Natural killer cell (primary cell): Measurements from ENCODE around the gene PPP1R15B. TPM values are rescaled to one million over a fixed set of nuclear protein-coding genes. Genes with fewer than 3 reads are reported as not detected.

Experiments
- ATAC-seq, 3 donors: fragments of 150-1000 bp in 2 of 3; fragments of 200-7000 bp in 1 of 3; cut with Tn5 transposase; 1 replicate in 1 of 3; 2 replicates in 2 of 3; pipeline ENCODE4 v1.10.0; 2021; ENCODE audit warnings: mild to moderate bottlenecking in 2 of 3, moderate library complexity in 2 of 3
- DNase-seq, 2 donors: peaks; one replicate each; pipeline versions ENCODE4 v3.0.0 to v3.0.0-alpha.2; 2013 to 2021; ENCODE audit warnings: mixed read lengths in 1 of 2
- H3K27ac ChIP-seq: one replicate; pipeline ENCODE4 v1.5.1; 2013; ENCODE audit warnings: mild to moderate bottlenecking, low read length
- H3K27me3 ChIP-seq: one replicate; pipeline ENCODE4 v1.6.1; 2013; ENCODE audit warnings: low read length; ENCODE audit not compliant: control insufficient read depth, insufficient read depth
- H3K36me3 ChIP-seq: one replicate; pipeline ENCODE4 v1.6.1; 2013; ENCODE audit warnings: low read length; ENCODE audit not compliant: control insufficient read depth, insufficient read depth
- H3K4me1 ChIP-seq: one replicate; pipeline ENCODE4 v1.6.1; 2013; ENCODE audit warnings: low read length; ENCODE audit not compliant: control insufficient read depth, insufficient read depth
- H3K4me3 ChIP-seq: one replicate; pipeline ENCODE4 v1.5.1; 2013; ENCODE audit warnings: low read length
- H3K9me3 ChIP-seq: one replicate; pipeline ENCODE4 v1.6.1; 2013; ENCODE audit warnings: low read length; ENCODE audit not compliant: control insufficient read depth, insufficient read depth
- H3K27ac Mint-ChIP-seq, 2 donors: one replicate each; pipeline ENCODE4 v1.8.0; 2022; ENCODE audit warnings: mild to moderate bottlenecking in 2 of 2, mixed read lengths in 2 of 2, moderate library complexity in 1 of 2
- H3K27me3 Mint-ChIP-seq, 2 donors: one replicate each; pipeline ENCODE4 v1.8.0; 2022; ENCODE audit warnings: low read depth in 2 of 2, mixed read lengths in 2 of 2
- H3K36me3 Mint-ChIP-seq: one replicate; pipeline ENCODE4 v1.8.0; 2022; ENCODE audit warnings: mixed read lengths
- H3K4me1 Mint-ChIP-seq, 2 donors: one replicate each; pipeline ENCODE4 v1.8.0; 2022; ENCODE audit warnings: mixed read lengths in 2 of 2
- H3K4me3 Mint-ChIP-seq: one replicate; pipeline ENCODE4 v1.8.0; 2022; ENCODE audit warnings: mild to moderate bottlenecking, moderate library complexity, mixed read lengths
- H3K9me3 Mint-ChIP-seq, 2 donors: one replicate each; pipeline ENCODE4 v1.8.0; 2022; ENCODE audit warnings: mixed read lengths in 2 of 2
- WGBS: methylation state at CpG from one replicate; pipeline ENCODE4 v1.1.7; 2013; ENCODE audit warnings: missing lambda C conversion rate; ENCODE audit not compliant: insufficient coverage; 5-methylcytosine and 5-hydroxymethylcytosine counted together
- intact Hi-C: fragments of 100-400 bp; cut with micrococcal nuclease; formaldehyde crosslinking; loops from one replicate; pipeline ENCODE4 v1.14.2; 2022
- total RNA-seq, 4 donors: library from RNA; stranded (reverse); fragments of 120-200 nt in 1 of 4; gene quantifications; one replicate each; pipeline versions ENCODE4 v1.2.3 to v1.2.4, GENCODE V29; 2013 to 2022
- TF ChIP-seq, protein P1 (sequence below): fragments of 200-600 bp; IDR thresholded peaks from one replicate; pipeline ENCODE4 v1.8.0; 2022; ENCODE audit warnings: antibody characterized with exemption

PPP1R15B gene
- total RNA-seq, 3 donors from 2014 or later (not counting 1 experiment from before 2014, with no cell fraction given), result 174 to 236 (median 222) TPM

DNA sequence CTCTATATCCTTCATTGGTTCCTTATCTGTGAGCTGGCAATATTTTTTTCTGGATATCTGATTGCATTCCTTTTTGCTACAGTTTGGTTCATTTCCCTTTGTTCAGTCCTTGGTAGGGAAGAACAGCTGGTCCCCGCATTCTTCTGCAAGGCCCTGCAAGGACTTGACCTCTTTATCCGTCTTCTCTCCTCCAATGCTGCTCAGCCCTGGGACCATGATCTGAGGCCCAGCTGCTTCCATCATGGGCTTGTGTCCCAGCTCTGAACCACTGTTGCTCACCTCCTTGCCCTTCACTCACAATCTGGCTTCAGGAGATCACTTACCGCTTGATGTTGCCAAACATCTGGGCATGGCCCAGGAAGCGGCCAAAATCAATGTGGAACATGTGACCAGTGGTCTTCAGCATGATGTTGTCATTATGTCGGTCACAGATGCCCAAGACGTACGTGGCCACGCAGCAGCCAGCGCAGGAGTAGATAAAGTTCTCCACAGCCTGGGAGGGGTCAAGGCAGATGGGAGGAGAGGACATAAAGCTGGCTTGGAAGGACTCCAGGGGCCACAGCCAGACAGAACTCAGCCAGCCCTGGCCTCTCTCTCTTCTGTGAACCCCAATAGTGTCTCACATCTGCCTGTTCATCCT is 22.6 kb upstream of the PPP1R15B start:
- Histone ChIP-seq H3K27ac (no peak overlapping the region), H3K36me3 (peaks cover 37% of the 10 kb centered on the region), H3K9me3 (no peaks in the 10 kb centered on the region), H3K4me1 (no peaks in the 10 kb centered on the region), H3K27me3 (no peaks in the 10 kb centered on the region), H3K4me3 (no peak overlapping the region)
- ATAC-seq, result no peak
- intact Hi-C loops, result no loop called here
- no peak overlapping the region for H3K4me3 Mint-ChIP-seq
- DNase-seq, result no peak
- TF ChIP-seq, protein P1, sequence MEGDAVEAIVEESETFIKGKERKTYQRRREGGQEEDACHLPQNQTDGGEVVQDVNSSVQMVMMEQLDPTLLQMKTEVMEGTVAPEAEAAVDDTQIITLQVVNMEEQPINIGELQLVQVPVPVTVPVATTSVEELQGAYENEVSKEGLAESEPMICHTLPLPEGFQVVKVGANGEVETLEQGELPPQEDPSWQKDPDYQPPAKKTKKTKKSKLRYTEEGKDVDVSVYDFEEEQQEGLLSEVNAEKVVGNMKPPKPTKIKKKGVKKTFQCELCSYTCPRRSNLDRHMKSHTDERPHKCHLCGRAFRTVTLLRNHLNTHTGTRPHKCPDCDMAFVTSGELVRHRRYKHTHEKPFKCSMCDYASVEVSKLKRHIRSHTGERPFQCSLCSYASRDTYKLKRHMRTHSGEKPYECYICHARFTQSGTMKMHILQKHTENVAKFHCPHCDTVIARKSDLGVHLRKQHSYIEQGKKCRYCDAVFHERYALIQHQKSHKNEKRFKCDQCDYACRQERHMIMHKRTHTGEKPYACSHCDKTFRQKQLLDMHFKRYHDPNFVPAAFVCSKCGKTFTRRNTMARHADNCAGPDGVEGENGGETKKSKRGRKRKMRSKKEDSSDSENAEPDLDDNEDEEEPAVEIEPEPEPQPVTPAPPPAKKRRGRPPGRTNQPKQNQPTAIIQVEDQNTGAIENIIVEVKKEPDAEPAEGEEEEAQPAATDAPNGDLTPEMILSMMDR, result no peak
- H3K4me1 Mint-ChIP-seq, result peaks cover 6 to 7% of the 10 kb centered on the region in 2 donors
- 91% methylated on average over 9 of the region's 9 CpGs for WGBS
- peaks cover 17% of the 10 kb centered on the region for H3K36me3 Mint-ChIP-seq
- no peaks in the 10 kb centered on the region for H3K27me3 Mint-ChIP-seq
- H3K9me3 Mint-ChIP-seq, result no peaks in the 10 kb centered on the region
- H3K27ac Mint-ChIP-seq, result no peak overlapping the region

DNA sequence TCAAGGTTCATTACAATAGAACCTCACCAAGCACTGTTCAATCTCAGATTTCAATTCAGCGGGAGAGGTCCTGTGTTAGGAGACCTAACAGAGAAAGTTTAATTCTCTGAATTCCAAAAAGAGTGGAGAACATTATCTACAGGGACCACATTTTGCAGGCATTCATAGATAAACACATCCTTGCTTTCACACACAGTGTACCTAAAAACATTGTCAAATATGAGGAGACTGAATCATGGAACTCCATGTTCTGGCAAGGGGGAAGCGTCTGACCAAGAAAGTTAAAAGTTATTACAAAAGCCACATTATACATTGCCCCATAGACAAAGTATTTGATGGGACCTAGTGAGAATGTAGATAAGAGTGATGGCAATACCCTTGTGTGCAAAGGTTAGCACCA is 21.1 kb upstream of the PPP1R15B start:
- no peak overlapping the region for H3K4me3 ChIP-seq

DNA sequence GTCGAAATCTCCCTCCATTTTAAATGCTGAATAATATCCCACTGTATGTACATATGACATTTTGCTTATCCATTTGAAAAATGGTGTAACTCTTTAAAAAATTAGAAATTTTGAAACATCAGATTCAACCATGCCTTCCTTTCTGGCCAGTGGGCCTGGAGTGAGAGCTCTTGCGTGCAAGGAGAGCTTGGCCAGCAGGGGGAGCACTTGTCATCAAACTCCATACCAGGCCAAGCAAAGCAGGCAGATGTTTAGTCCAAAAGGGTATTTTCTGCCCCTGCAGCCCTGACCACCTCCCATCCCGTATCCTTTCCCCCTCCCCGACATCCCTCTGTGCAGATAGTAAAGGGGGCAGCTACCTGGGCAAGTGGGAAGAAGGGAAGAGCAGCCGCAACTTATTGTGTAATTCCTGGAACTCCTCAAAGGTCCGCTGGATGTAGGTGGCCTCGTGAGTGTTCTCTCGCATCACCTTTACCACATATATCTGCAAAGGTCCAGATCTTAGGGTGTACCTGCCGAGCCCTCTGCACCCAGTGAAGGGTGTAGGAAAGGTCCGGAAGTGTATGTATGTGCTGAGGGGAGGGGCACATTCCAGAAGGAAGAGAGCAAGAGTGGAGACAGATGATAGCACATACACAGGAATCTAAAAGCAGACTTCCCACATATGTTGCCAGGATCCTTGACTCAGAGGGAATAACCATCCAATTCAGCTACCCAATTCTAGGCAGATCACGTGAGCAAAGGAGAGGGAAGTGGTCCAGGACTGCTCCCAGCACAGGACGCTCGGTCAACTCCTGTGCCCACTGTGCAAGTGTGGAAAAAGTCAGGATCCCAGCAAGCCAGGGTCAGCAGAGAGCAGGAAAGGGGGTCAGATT is 19.9 kb upstream of the PPP1R15B start:
- H3K36me3 Mint-ChIP-seq, result peaks cover 15% of the 10 kb centered on the region
- no peak overlapping the region for H3K27ac Mint-ChIP-seq
- DNase-seq (peak; percentile 76 to 91), ATAC-seq (peak; percentile 82 to 98 (median 90))
- Histone ChIP-seq H3K4me1 (no peaks in the 10 kb centered on the region), H3K27me3 (no peaks in the 10 kb centered on the region), H3K9me3 (no peaks in the 10 kb centered on the region), H3K4me3 (no peak overlapping the region), H3K27ac (no peak overlapping the region), H3K36me3 (peaks cover 35% of the 10 kb centered on the region)
- intact Hi-C loops, result loop anchor here (1.0 kb wide), 1 partner anchor 72 kb away; no protein-coding TSS in a partner anchor
- 88% methylated on average over 8 of the region's 13 CpGs for WGBS
- H3K27me3 Mint-ChIP-seq, result no peaks in the 10 kb centered on the region
- TF ChIP-seq, protein P1, result peak; percentile 90
- H3K4me3 Mint-ChIP-seq, result no peak overlapping the region
- H3K9me3 Mint-ChIP-seq, result no peaks in the 10 kb centered on the region
- peaks cover 6 to 7% of the 10 kb centered on the region in 2 donors for H3K4me1 Mint-ChIP-seq

More for the DNA sequence above, 21.1 kb upstream of the PPP1R15B start:
- Histone ChIP-seq H3K27me3 (no peaks in the 10 kb centered on the region), H3K9me3 (no peaks in the 10 kb centered on the region), H3K4me1 (no peaks in the 10 kb centered on the region), H3K27ac (no peak overlapping the region), H3K36me3 (peaks cover 33% of the 10 kb centered on the region)
- ATAC-seq (no peak), DNase-seq (no peak)
- WGBS, result 100% methylated on average over 1 of the region's 2 CpGs
- Mint-ChIP-seq H3K27me3 (no peaks in the 10 kb centered on the region), H3K4me3 (no peak overlapping the region), H3K36me3 (peaks cover 15% of the 10 kb centered on the region), H3K4me1 (peaks cover 6 to 7% of the 10 kb centered on the region in 2 donors), H3K9me3 (no peaks in the 10 kb centered on the region), H3K27ac (no peak overlapping the region)
- TF ChIP-seq, protein P1, result no peak
- intact Hi-C loops, result no loop called here
